H1 (cell line): ENCODE data around the gene DTNB. TPM values are rescaled to one million over a fixed set of nuclear protein-coding genes. Genes with fewer than 3 reads are reported as not detected.

Experiments
- CTCF ChIA-PET: fragments of 300-600 bp; sonication (Branson Sonifier 250); formaldehyde crosslinking; loops from one replicate; lab custom pipeline; 2021; ENCODE audit not compliant: partially characterized antibody; lab: Charles Lee
- POLR2A ChIA-PET: fragments of 300-600 bp; sonication (Branson Sonifier 250); formaldehyde crosslinking; loops from one replicate; lab custom pipeline; 2021; ENCODE audit warnings: inconsistent platforms; ENCODE audit not compliant: partially characterized antibody; lab: Charles Lee
- DNase-seq, 2 experiments: peaks; one replicate each; pipeline versions ENCODE4 v3.0.0 to v3.0.0-alpha.2; 2010 to 2022; ENCODE audit warnings: low spot score in 2 of 2, low read depth in 1 of 2, mixed read lengths in 1 of 2
- FAIRE-seq: peaks from 2 replicates; lab custom pipeline; 2011; peaks lifted over from hg19 to GRCh38; lab: Jason Lieb, UNC
- H2AFZ ChIP-seq: 2 replicates; pipeline ENCODE4 v1.8.1; 2012; ENCODE audit warnings: low read length, inconsistent platforms
- H2AK5ac ChIP-seq: 2 replicates; pipeline ENCODE4 v1.6.1; 2013; ENCODE audit warnings: low read depth, low read length
- H2BK120ac ChIP-seq: replicated peaks from 2 replicates; pipeline ENCODE3; 2013; ENCODE audit warnings: low read depth, low read length, inconsistent platforms
- H2BK12ac ChIP-seq: 2 replicates; pipeline ENCODE4 v1.6.1; 2013; ENCODE audit warnings: low read depth, low read length
- H2BK15ac ChIP-seq: 2 replicates; pipeline ENCODE4 v1.6.1; 2013; ENCODE audit warnings: low read length
- H2BK20ac ChIP-seq: 2 replicates; pipeline ENCODE4 v1.6.1; 2013; ENCODE audit warnings: low read length
- H2BK5ac ChIP-seq: 2 replicates; pipeline ENCODE4 v1.6.1; 2013; ENCODE audit warnings: low read depth, low read length
- H3K14ac ChIP-seq: 2 replicates; pipeline ENCODE4 v1.6.1; 2013; ENCODE audit warnings: inconsistent platforms; ENCODE audit not compliant: insufficient read length
- H3K18ac ChIP-seq: 2 replicates; pipeline ENCODE4 v1.6.1; 2013; ENCODE audit warnings: low read length; ENCODE audit errors: extremely low read depth
- H3K23ac ChIP-seq: 2 replicates; pipeline ENCODE4 v1.6.1; 2013; ENCODE audit warnings: inconsistent platforms; ENCODE audit not compliant: insufficient read length
- H3K23me2 ChIP-seq: 2 replicates; pipeline ENCODE4 v1.6.1; 2013; ENCODE audit warnings: low read depth, low read length
- H3K27ac ChIP-seq: 2 replicates; pipeline ENCODE4 v1.6.1; 2011; ENCODE audit warnings: low read depth, low read length, inconsistent platforms
- H3K27me3 ChIP-seq, 4 experiments: replicated peaks in 1 of 4; 1 replicate in 1 of 4; 2 replicates in 3 of 4; pipeline versions ENCODE4 v1.6.1 to v1.8.1; 2011 to 2013; ENCODE audit warnings: low read length in 3 of 4, mild to moderate bottlenecking in 3 of 4, inconsistent platforms in 2 of 4, mixed read lengths in 2 of 4, moderate library complexity in 1 of 4; ENCODE audit not compliant: control insufficient read depth in 3 of 4, insufficient read depth in 3 of 4; ENCODE audit errors: extremely low read depth in 1 of 4
- H3K36me3 ChIP-seq, 4 experiments: 2 replicates each; pipeline versions ENCODE4 v1.6.1 to v1.8.1; 2011 to 2013; ENCODE audit warnings: mild to moderate bottlenecking in 4 of 4, low read length in 3 of 4, moderate library complexity in 2 of 4, control low read depth in 1 of 4, inconsistent platforms in 1 of 4; ENCODE audit not compliant: insufficient read depth in 4 of 4, control insufficient read depth in 2 of 4
- H3K4ac ChIP-seq: replicated peaks from 2 replicates; pipeline ENCODE3; 2013; ENCODE audit warnings: low read length, low read depth, mixed read lengths, inconsistent platforms; ENCODE audit not compliant: insufficient read length
- H3K4me1 ChIP-seq, 4 experiments: replicated peaks in 1 of 4; 1 replicate in 1 of 4; 2 replicates in 3 of 4; pipeline versions ENCODE4 v1.6.1 to v1.8.1; 2011 to 2013; ENCODE audit warnings: low read length in 3 of 4, inconsistent platforms in 2 of 4, mixed read lengths in 1 of 4; ENCODE audit not compliant: insufficient read depth in 4 of 4, control insufficient read depth in 3 of 4
- H3K4me2 ChIP-seq, 2 experiments: 2 replicates each; pipeline versions ENCODE4 v1.6.1 to v1.8.1; 2011 to 2013; ENCODE audit warnings: low read depth in 2 of 2, low read length in 2 of 2, control low read depth in 1 of 2, inconsistent platforms in 1 of 2, mild to moderate bottlenecking in 1 of 2; ENCODE audit not compliant: insufficient read depth in 1 of 2
- H3K4me3 ChIP-seq, 4 experiments: fragments of 200-600, 300-600 bp in 1 of 4; sonication (generic), shearing (Covaris generic), sonication (Bioruptor Twin) in 1 of 4; 2 replicates each; pipeline versions ENCODE4 v1.5.1 to v1.8.1; 2011 to 2016; ENCODE audit warnings: low read length in 4 of 4, low read depth in 3 of 4, control low read depth in 2 of 4, inconsistent platforms in 2 of 4, mild to moderate bottlenecking in 2 of 4, mixed read lengths in 1 of 4, moderate library complexity in 1 of 4; ENCODE audit not compliant: insufficient read depth in 2 of 4; ENCODE audit errors: extremely low read depth in 1 of 4
- H3K56ac ChIP-seq: replicated peaks from 2 replicates; pipeline ENCODE3; 2013; ENCODE audit warnings: low read depth, mild to moderate bottlenecking, mixed read lengths, low read length, inconsistent platforms; ENCODE audit not compliant: insufficient read length
- H3K79me1 ChIP-seq: 2 replicates; pipeline ENCODE4 v1.6.1; 2013; ENCODE audit warnings: low read depth, low read length, control low read depth
- H3K79me2 ChIP-seq, 2 experiments: 2 replicates each; pipeline versions ENCODE4 v1.6.1 to v1.8.1; 2012 to 2013; ENCODE audit warnings: low read length in 2 of 2, mild to moderate bottlenecking in 2 of 2, inconsistent platforms in 1 of 2; ENCODE audit not compliant: insufficient read depth in 2 of 2, control insufficient read depth in 1 of 2
- H3K9ac ChIP-seq, 4 experiments: replicated peaks in 1 of 4; 1 replicate in 1 of 4; 2 replicates in 3 of 4; pipeline versions ENCODE4 v1.6.1 to v1.8.1; 2011 to 2013; ENCODE audit warnings: low read depth in 3 of 4, low read length in 3 of 4, control low read depth in 2 of 4, mild to moderate bottlenecking in 2 of 4, moderate library complexity in 2 of 4, inconsistent platforms in 1 of 4; ENCODE audit errors: extremely low read depth in 1 of 4
- H3K9me3 ChIP-seq, 2 experiments: 2 replicates each; pipeline versions ENCODE4 v1.6.1 to v1.8.1; 2012 to 2013; ENCODE audit warnings: mild to moderate bottlenecking in 2 of 2, moderate library complexity in 2 of 2, control low read depth in 1 of 2, inconsistent platforms in 1 of 2, low read depth in 1 of 2, low read length in 1 of 2, mixed read lengths in 1 of 2; ENCODE audit not compliant: insufficient read depth in 2 of 2
- H4K20me1 ChIP-seq, 2 experiments: replicated peaks in 1 of 2; 2 replicates each; pipeline versions ENCODE3 to v1.8.1; 2011 to 2013; ENCODE audit warnings: inconsistent platforms in 2 of 2, low read length in 2 of 2, mild to moderate bottlenecking in 1 of 2; ENCODE audit not compliant: insufficient read depth in 2 of 2, control insufficient read depth in 1 of 2
- H4K5ac ChIP-seq: 2 replicates; pipeline ENCODE4 v1.6.1; 2013; ENCODE audit warnings: low read length, low read depth, mixed read lengths, inconsistent platforms; ENCODE audit not compliant: insufficient read length
- H4K8ac ChIP-seq: 2 replicates; pipeline ENCODE4 v1.8.0; 2013; ENCODE audit warnings: mild to moderate bottlenecking, moderate library complexity, low read length, inconsistent platforms; ENCODE audit not compliant: insufficient read depth; ENCODE audit errors: extremely low read depth
- H4K91ac ChIP-seq: replicated peaks from 2 replicates; pipeline ENCODE3; 2013; ENCODE audit warnings: low read length, mixed read lengths, inconsistent platforms; ENCODE audit not compliant: insufficient read length
- ASH2L ChIP-seq: fragments of 200-600, 300-600 bp; sonication (generic); IDR thresholded peaks from one replicate; pipeline ENCODE4 v1.7.1; 2017; ENCODE audit warnings: low read length
- CBX5 ChIP-seq: fragments of 300-800, 300-1000 bp; sonication (generic); IDR thresholded peaks from 2 replicates; pipeline ENCODE4 v1.7.1; 2016; ENCODE audit warnings: antibody characterized with exemption, low read length, low read depth
- CEBPB ChIP-seq: IDR thresholded peaks from 2 replicates; pipeline ENCODE4 v1.6.1; 2012; ENCODE audit warnings: low read depth, low read length
- CTCF ChIP-seq, 3 experiments: IDR thresholded peaks; 1 replicate in 2 of 3; 2 replicates in 1 of 3; pipeline versions ENCODE4 v1.5.1 to v1.6.1; 2011; ENCODE audit warnings: low read length in 3 of 3, mild to moderate bottlenecking in 3 of 3, inconsistent platforms in 2 of 3, low read depth in 1 of 3, moderate library complexity in 1 of 3; ENCODE audit not compliant: insufficient read depth in 1 of 3; ENCODE audit errors: control extremely low read depth in 1 of 3
- EZH2 ChIP-seq: fragments of 200-600 bp; sonication (generic); IDR thresholded peaks from 2 replicates; pipeline ENCODE4 v1.7.1; 2012; ENCODE audit warnings: low read depth, mild to moderate bottlenecking, moderate library complexity, low read length, inconsistent platforms; ENCODE audit not compliant: severe bottlenecking
- JUN ChIP-seq: IDR thresholded peaks from 2 replicates; pipeline ENCODE4 v1.6.1; 2011; ENCODE audit warnings: low read depth, mild to moderate bottlenecking, improper control_type of control experiment, low read length
- KDM5A ChIP-seq: fragments of 200-600 bp; IDR thresholded peaks from 2 replicates; pipeline ENCODE4 v1.7.1; 2012; ENCODE audit warnings: mild to moderate bottlenecking, low read length, inconsistent platforms, mixed read lengths
- MAFK ChIP-seq: IDR thresholded peaks from 2 replicates; pipeline ENCODE4 v1.6.1; 2012; ENCODE audit warnings: low read depth, mild to moderate bottlenecking, improper control_type of control experiment, low read length
- NANOG ChIP-seq: IDR thresholded peaks from 2 replicates; pipeline ENCODE4 v1.6.1; 2011; ENCODE audit warnings: low read length, low read depth, mild to moderate bottlenecking, inconsistent platforms; ENCODE audit not compliant: insufficient read depth, poor library complexity, severe bottlenecking
- SP4 ChIP-seq: IDR thresholded peaks from 2 replicates; pipeline ENCODE4 v1.6.1; 2012; ENCODE audit warnings: low read length, inconsistent platforms
- TAF1 ChIP-seq: IDR thresholded peaks from 2 replicates; pipeline ENCODE4 v1.6.1; 2011; ENCODE audit warnings: mild to moderate bottlenecking, low read depth, low read length
- TAF7 ChIP-seq: optimal IDR thresholded peaks from 2 replicates; pipeline ENCODE3; 2011; ENCODE audit warnings: low read depth, mild to moderate bottlenecking, inconsistent platforms, low read length, moderate library complexity, borderline replicate concordance
- TEAD4 ChIP-seq: IDR thresholded peaks from 2 replicates; pipeline ENCODE4 v1.6.1; 2012; ENCODE audit warnings: low read depth, low read length, inconsistent platforms, mixed read lengths
- WGBS, 2 experiments: shearing (Covaris generic) in 1 of 2; methylation state at CpG; one replicate each; pipeline versions ENCODE4 v1.1.6 to v1.1.7; 2013 to 2015; ENCODE audit warnings: low lambda C conversion rate in 2 of 2, mixed read lengths in 2 of 2, inconsistent platforms in 1 of 2, low coverage in 1 of 2, missing lambda C conversion rate in 1 of 2; ENCODE audit not compliant: insufficient replicate concordance in 2 of 2, insufficient coverage in 1 of 2, insufficient read length in 1 of 2; ENCODE audit errors: extremely low coverage in 1 of 2, missing lambda C conversion rate in 1 of 2; 5-methylcytosine and 5-hydroxymethylcytosine counted together
- polyA plus RNA-seq, 7 experiments: library from polyadenylated mRNA; depleted of rRNA in 3 of 7; stranded (reverse) in 5 of 7; unstranded in 2 of 7; fragments of >200 nt in 5 of 7; fragments of 200-250 nt in 2 of 7; gene quantifications; 1 replicate in 5 of 7; 2 replicates in 1 of 7; 4 replicates in 1 of 7; pipeline versions ENCODE4 v1.2.1 to v1.2.3, GENCODE V29; 2011 to 2013; ENCODE audit warnings: missing spikeins in 2 of 7, mixed read lengths in 2 of 7
- total RNA-seq: library from RNA; stranded (reverse); fragmentation: NEBNext Ultra II Directional; extraction: Animal tissue kit (Norgen Biotek cat#: 25700); gene quantifications from 2 replicates; pipeline ENCODE4 v1.2.1, GENCODE V29; 2021

DTNB gene
- total and polyA plus RNA-seq, 2 of the 8 experiments (the other 6 are each of a cell fraction or from before 2014, with no cell fraction given): 39.6 to 49.5 TPM

GRCh38 chr2:25410370-25410769 lies 263.0 kb downstream of the DTNB start:
- Histone ChIP-seq H3K14ac (no peak overlapping the region), H3K4me2 (no peak overlapping the region), H3K18ac (no peak overlapping the region), H4K20me1 (no peaks in the 10 kb centered on the region), H3K23me2 (no peaks in the 10 kb centered on the region), H2AK5ac (no peak overlapping the region), H4K8ac (no peak overlapping the region), H3K4me3 (no peak overlapping the region), H2BK120ac (no peak overlapping the region), H3K79me1 (no peaks in the 10 kb centered on the region; the same call in 1 of the 2 replicates), H3K9ac (no peak overlapping the region), H4K5ac (no peak overlapping the region), H3K4ac (no peak overlapping the region), H2BK12ac (no peak overlapping the region), H3K36me3 (no peaks in the 10 kb centered on the region), H3K9me3 (no peaks in the 10 kb centered on the region), H2BK20ac (no peak overlapping the region), H3K27ac (no peak overlapping the region), H4K91ac (no peak overlapping the region), H2AFZ (no peak overlapping the region), H3K27me3 (no peaks in the 10 kb centered on the region), H3K56ac (no peak overlapping the region), H2BK5ac (no peak overlapping the region), H2BK15ac (no peak overlapping the region), H3K79me2 (no peaks in the 10 kb centered on the region), H3K23ac (no peak overlapping the region), H3K4me1 (peaks cover 0 to 3% (median 0%) of the 10 kb centered on the region in 4 experiments; a peak in 1 of 7 replicates)
- FAIRE-seq (no peak), DNase-seq (no peak)
- ChIA-PET POLR2A (no interaction called here), CTCF (interaction anchor here (0.9 to 1.7 kb wide), 3 partner anchors 9 to 34 kb away, joined by 3 to 5 read pairs (median 4); no protein-coding TSS in a partner anchor)
- WGBS, 2 experiments: 86% methylated on average over 6 of the region's 6 CpGs; no CpG with 5 or more reads in 1 of the 2 experiments
- TF ChIP-seq JUN (no peak), NANOG (no peak), TEAD4 (no peak), CTCF (IDR thresholded peaks at IDR 0.05; ENCODE audit: control extremely low read depth in 1 of 3, insufficient read depth in 1 of 3, low read depth in 1 of 3, low read length in 3 of 3) (no peak), EZH2 (no peak), TAF1 (no peak), CBX5 (no peak), KDM5A (no peak), ASH2L (no peak), CEBPB (no peak), MAFK (no peak), TAF7 (no peak), SP4 (no peak)
